Vagina (tissue), 2 donors: ENCODE results near the gene CHST11.

Experiments
- CTCF ChIP-seq, 3 experiments: fragments of 450-650 bp in 2 of 3; fragments of 200-600 bp in 1 of 3; sonication (generic) in 1 of 3; IDR thresholded peaks; one replicate each; pipeline ENCODE4 v1.5.1; 2017 to 2019; ENCODE audit warnings: antibody characterized with exemption in 3 of 3, mild to moderate bottlenecking in 2 of 3, moderate library complexity in 2 of 3
- POLR2A ChIP-seq, 2 donors: fragments of 450-650 bp; IDR thresholded peaks; one replicate each; pipeline ENCODE4 v1.6.1; 2017; ENCODE audit warnings: antibody characterized with exemption in 2 of 2, mild to moderate bottlenecking in 2 of 2, moderate library complexity in 2 of 2

GRCh38 chr12:104747330-104747729 lies 290.6 kb downstream of the CHST11 start:
- TF ChIP-seq CTCF (IDR thresholded peaks at IDR 0.05) (no peak), POLR2A (IDR thresholded peaks at IDR 0.05) (no peak)
